ENCODE measurements around the gene FIGN.

Gene FIGN

GRCh38 chr2:163657281-163657656 is 78.5 kb downstream of the FIGN start:
- no peak overlapping the region for H3K27ac ChIP-seq (ENCODE audit: low read length)
- H2AFZ ChIP-seq (ENCODE audit: low read depth, low read length) = no peak overlapping the region
- no peaks in the 10 kb centered on the region for H3K36me3 ChIP-seq (replicated peaks; ENCODE audit: low read depth, low read length)
- peaks cover 15% of the 10 kb centered on the region for H3K4me1 ChIP-seq (ENCODE audit: low read length)
- H3K4me2 ChIP-seq (ENCODE audit: low read length) = no peak overlapping the region
- TF ChIP-seq, protein P1, sequence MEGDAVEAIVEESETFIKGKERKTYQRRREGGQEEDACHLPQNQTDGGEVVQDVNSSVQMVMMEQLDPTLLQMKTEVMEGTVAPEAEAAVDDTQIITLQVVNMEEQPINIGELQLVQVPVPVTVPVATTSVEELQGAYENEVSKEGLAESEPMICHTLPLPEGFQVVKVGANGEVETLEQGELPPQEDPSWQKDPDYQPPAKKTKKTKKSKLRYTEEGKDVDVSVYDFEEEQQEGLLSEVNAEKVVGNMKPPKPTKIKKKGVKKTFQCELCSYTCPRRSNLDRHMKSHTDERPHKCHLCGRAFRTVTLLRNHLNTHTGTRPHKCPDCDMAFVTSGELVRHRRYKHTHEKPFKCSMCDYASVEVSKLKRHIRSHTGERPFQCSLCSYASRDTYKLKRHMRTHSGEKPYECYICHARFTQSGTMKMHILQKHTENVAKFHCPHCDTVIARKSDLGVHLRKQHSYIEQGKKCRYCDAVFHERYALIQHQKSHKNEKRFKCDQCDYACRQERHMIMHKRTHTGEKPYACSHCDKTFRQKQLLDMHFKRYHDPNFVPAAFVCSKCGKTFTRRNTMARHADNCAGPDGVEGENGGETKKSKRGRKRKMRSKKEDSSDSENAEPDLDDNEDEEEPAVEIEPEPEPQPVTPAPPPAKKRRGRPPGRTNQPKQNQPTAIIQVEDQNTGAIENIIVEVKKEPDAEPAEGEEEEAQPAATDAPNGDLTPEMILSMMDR (IDR thresholded peaks at IDR 0.05; ENCODE audit: low read depth, low read length) = no peak
- no peak for TF ChIP-seq EZH2phosphoT487 (IDR thresholded peaks at IDR 0.05; ENCODE audit: low read depth)
- no peaks in the 10 kb centered on the region for H3K9me3 ChIP-seq (ENCODE audit: insufficient read depth, low read length)
- no peaks in the 10 kb centered on the region for H4K20me1 ChIP-seq (ENCODE audit: insufficient read depth, low read length)
- no peak overlapping the region for H3K9ac ChIP-seq (ENCODE audit: low read length)
- no peaks in the 10 kb centered on the region for H3K79me2 ChIP-seq (ENCODE audit: low read length)
- H3K27me3 ChIP-seq (ENCODE audit: low read depth, low read length) = no peaks in the 10 kb centered on the region
- no peak overlapping the region for H3K4me3 ChIP-seq (ENCODE audit: low read length)

DNA sequence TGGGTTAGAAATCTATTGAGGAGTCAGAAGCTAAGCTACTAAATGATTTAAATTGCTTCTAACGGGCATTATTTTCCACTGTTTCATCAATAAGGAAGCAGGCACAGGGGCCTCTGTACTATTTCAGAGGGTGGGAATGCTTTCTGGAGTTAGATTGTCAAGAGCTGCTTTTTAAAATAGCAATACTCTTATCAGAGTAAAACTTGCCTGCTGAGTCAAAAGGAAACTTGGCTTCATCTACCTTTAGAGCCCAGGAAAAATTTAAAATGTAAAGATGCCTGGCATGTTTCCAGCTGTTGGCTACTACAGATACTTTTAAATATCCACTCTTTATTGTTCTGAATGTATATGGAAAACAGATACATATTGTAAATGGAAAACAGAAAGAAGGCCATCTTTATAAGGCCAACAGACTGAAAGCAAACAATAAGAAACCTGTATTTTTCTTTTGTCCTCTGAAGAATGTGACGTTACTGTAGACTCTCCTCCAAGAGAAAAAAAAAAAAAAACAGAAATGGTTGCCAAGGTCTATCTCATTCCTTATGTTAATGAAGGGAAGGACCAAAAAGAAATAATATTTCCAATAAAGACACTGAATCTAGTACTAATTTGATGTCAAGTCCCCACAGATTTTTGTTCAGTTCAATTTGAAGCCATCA is 79.1 kb downstream of the FIGN start:
- no peak overlapping the region for H2AFZ ChIP-seq (ENCODE audit: low read depth, low read length)

DNA sequence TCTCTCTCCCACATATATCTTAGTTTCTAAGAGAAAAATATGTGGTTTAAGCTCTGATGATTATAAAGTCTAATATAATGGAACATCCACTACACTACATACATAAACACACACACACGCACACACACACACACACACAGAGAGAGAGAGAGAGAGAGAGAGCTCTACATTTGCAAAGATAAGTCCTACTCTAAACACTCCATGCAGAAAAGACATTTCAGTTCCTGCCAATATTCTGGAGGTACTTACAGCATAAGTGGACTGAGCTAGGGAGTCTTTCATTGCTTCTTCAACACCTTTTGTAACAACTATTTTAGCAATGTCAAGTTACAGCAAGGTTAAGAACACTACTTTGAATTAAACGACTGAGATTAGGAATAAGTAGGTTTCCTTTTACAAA is 80.1 kb downstream of the FIGN start:
- H3K4me1 ChIP-seq (ENCODE audit: low read length) = peaks cover 15% of the 10 kb centered on the region
- H4K20me1 ChIP-seq (ENCODE audit: insufficient read depth, low read length) = no peaks in the 10 kb centered on the region
- H3K9ac ChIP-seq (ENCODE audit: low read length) = no peak overlapping the region
- H3K27ac ChIP-seq (ENCODE audit: low read length) = no peak overlapping the region
- no peaks in the 10 kb centered on the region for H3K27me3 ChIP-seq (ENCODE audit: low read depth, low read length)
- no peaks in the 10 kb centered on the region for H3K36me3 ChIP-seq (replicated peaks; ENCODE audit: low read depth, low read length)
- TF ChIP-seq EZH2phosphoT487 (IDR thresholded peaks at IDR 0.05; ENCODE audit: low read depth) = no peak
- TF ChIP-seq, protein P1 (IDR thresholded peaks at IDR 0.05; ENCODE audit: low read depth, low read length) = no peak
- no peak overlapping the region for H2AFZ ChIP-seq (ENCODE audit: low read depth, low read length)
- H3K4me3 ChIP-seq (ENCODE audit: low read length) = no peak overlapping the region
- H3K4me2 ChIP-seq (ENCODE audit: low read length) = peak overlapping the region; percentile 65; the same call in 1 of the 2 replicates
- no peaks in the 10 kb centered on the region for H3K9me3 ChIP-seq (ENCODE audit: insufficient read depth, low read length)
- H3K79me2 ChIP-seq (ENCODE audit: low read length) = no peaks in the 10 kb centered on the region

More for the DNA sequence above, 79.1 kb downstream of the FIGN start:
- H3K9me3 ChIP-seq (ENCODE audit: insufficient read depth, low read length) = no peaks in the 10 kb centered on the region
- no peaks in the 10 kb centered on the region for H4K20me1 ChIP-seq (ENCODE audit: insufficient read depth, low read length)
- H3K36me3 ChIP-seq (replicated peaks; ENCODE audit: low read depth, low read length) = no peaks in the 10 kb centered on the region
- no peak overlapping the region for H3K27ac ChIP-seq (ENCODE audit: low read length)
- no peaks in the 10 kb centered on the region for H3K27me3 ChIP-seq (ENCODE audit: low read depth, low read length)
- H3K4me1 ChIP-seq (ENCODE audit: low read length) = peaks cover 15% of the 10 kb centered on the region
- H3K4me2 ChIP-seq (ENCODE audit: low read length) = peak overlapping the region; percentile 65
- H3K79me2 ChIP-seq (ENCODE audit: low read length) = no peaks in the 10 kb centered on the region
- H3K9ac ChIP-seq (ENCODE audit: low read length) = no peak overlapping the region
- H3K4me3 ChIP-seq (ENCODE audit: low read length) = peak overlapping the region; percentile 28; the same call in 1 of the 2 replicates
- TF ChIP-seq, protein P1 (IDR thresholded peaks at IDR 0.05; ENCODE audit: low read depth, low read length) = no peak
- no peak for TF ChIP-seq EZH2phosphoT487 (IDR thresholded peaks at IDR 0.05; ENCODE audit: low read depth)

DNA sequence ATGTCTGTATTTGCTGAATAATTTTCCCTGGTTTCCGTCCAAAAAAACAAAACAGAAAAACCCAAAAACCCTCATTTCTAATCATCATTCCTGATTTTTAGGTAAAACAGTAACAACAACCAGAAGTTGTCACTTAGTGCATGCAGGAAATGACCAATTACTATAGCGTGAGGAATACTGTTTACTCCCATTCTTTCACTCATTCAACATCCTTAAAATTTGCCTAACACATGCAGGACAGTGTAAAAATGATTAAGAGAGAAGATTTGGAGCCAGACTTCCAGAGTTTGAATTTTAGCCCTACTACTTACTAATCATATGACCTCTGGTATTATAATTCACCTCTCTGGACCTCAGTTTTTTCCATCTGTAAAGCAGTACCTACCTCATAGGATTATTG is 83.1 kb downstream of the FIGN start:
- no peaks in the 10 kb centered on the region for H4K20me1 ChIP-seq (ENCODE audit: insufficient read depth, low read length)
- no peak overlapping the region for H2AFZ ChIP-seq (ENCODE audit: low read depth, low read length)
- no peak overlapping the region for H3K9ac ChIP-seq (ENCODE audit: low read length)
- H3K9me3 ChIP-seq (ENCODE audit: insufficient read depth, low read length) = no peaks in the 10 kb centered on the region
- H3K4me1 ChIP-seq (ENCODE audit: low read length) = peaks cover 15% of the 10 kb centered on the region
- H3K79me2 ChIP-seq (ENCODE audit: low read length) = no peaks in the 10 kb centered on the region
- H3K4me3 ChIP-seq (ENCODE audit: low read length) = no peak overlapping the region
- H3K27ac ChIP-seq (ENCODE audit: low read length) = no peak overlapping the region
- no peaks in the 10 kb centered on the region for H3K27me3 ChIP-seq (ENCODE audit: low read depth, low read length)
- H3K36me3 ChIP-seq (replicated peaks; ENCODE audit: low read depth, low read length) = no peaks in the 10 kb centered on the region
- no peak for TF ChIP-seq EZH2phosphoT487 (IDR thresholded peaks at IDR 0.05; ENCODE audit: low read depth)
- TF ChIP-seq, protein P1 (IDR thresholded peaks at IDR 0.05; ENCODE audit: low read depth, low read length) = no peak
- no peak overlapping the region for H3K4me2 ChIP-seq (ENCODE audit: low read length)
